VCaP (cell line): ENCODE measurements around the gene DXO.
A peak's percentile ranks its signal among the peaks of the same experiment; 100 is the strongest.
"Not testable (repeated sequence)": the region's sequence is repeated elsewhere in the genome, so short reads cannot be mapped to it uniquely, and the experiment has no call there.

ENCODE experiments used
- H3K27ac ChIP-seq: fragments of 450-650 bp; 2 replicates; pipeline ENCODE4 v1.5.1; 2017
- CTCF ChIP-seq: fragments of 450-650 bp; conservative IDR thresholded peaks from 2 replicates; pipeline ENCODE4 v1.5.1; 2017; ENCODE audit warnings: mild to moderate bottlenecking, moderate library complexity

DXO gene

GRCh38 chr6:31980195-31980876 lies 8.4 kb upstream of the DXO start:
- H3K27ac ChIP-seq: not testable (repeated sequence)

- no peak overlapping the region for H3K27ac ChIP-seq
- TF ChIP-seq CTCF: no peak
These were observed 7.4 kb upstream of the DXO start for GRCh38 chr6:31979238-31979898.

- H3K27ac ChIP-seq: no peak overlapping the region
- TF ChIP-seq CTCF: no peak
These were observed 6.9 kb upstream of the DXO start for GRCh38 chr6:31978831-31979230.

- no peak overlapping the region for H3K27ac ChIP-seq
- no peak for TF ChIP-seq CTCF
These were observed 6.0 kb upstream of the DXO start for GRCh38 chr6:31977816-31978431.

- H3K27ac ChIP-seq: not testable (repeated sequence)
These were observed 4.1 kb upstream of the DXO start for GRCh38 chr6:31976065-31976464.

- no peak for TF ChIP-seq CTCF
- H3K27ac ChIP-seq: peak overlapping the region; percentile 85
These were observed 892 bp upstream of the DXO start for GRCh38 chr6:31972709-31973350.

GRCh38 chr6:31971279-31971992 lies 502 bp downstream of the DXO start:
- H3K27ac ChIP-seq: peak overlapping the region; percentile 85

More at GRCh38 chr6:31971279-31971992, 502 bp downstream of the DXO start:
- TF ChIP-seq CTCF: no peak
